ENCODE data around the gene SLC2A9. TPM values are rescaled to one million over a fixed set of nuclear protein-coding genes. Genes with fewer than 3 reads are reported as not detected.

Gene SLC2A9
- total RNA-seq, 1 experiment from 2014 or later = not detected

- in situ Hi-C loops (cut with HindIII; ENCODE audit: low sequenced_read_pairs) = no loop called here
- no peak for DNase-seq (ENCODE audit: low spot score)
Observed at GRCh38 chr4:10047967-10048366, 26.7 kb upstream of the SLC2A9 start.

- in situ Hi-C loops (cut with HindIII; ENCODE audit: low sequenced_read_pairs) = no loop called here
- DNase-seq (ENCODE audit: low spot score) = no peak
Observed at GRCh38 chr4:10046471-10046870, 25.2 kb upstream of the SLC2A9 start.

- no peak for DNase-seq (ENCODE audit: low spot score)
- in situ Hi-C loops (cut with HindIII; ENCODE audit: low sequenced_read_pairs) = no loop called here
Observed at GRCh38 chr4:10045481-10045880, 24.2 kb upstream of the SLC2A9 start.

GRCh38 chr4:10041036-10041435 lies 19.7 kb upstream of the SLC2A9 start:
- in situ Hi-C loops (cut with HindIII; ENCODE audit: low sequenced_read_pairs) = no loop called here
- no peak for DNase-seq (ENCODE audit: low spot score)

GRCh38 chr4:10040049-10040892 lies 19.0 kb upstream of the SLC2A9 start:
- in situ Hi-C loops (cut with HindIII; ENCODE audit: low sequenced_read_pairs) = no loop called here
- no peak for DNase-seq (ENCODE audit: low spot score)

- no peak for DNase-seq (ENCODE audit: low spot score)
- in situ Hi-C loops (cut with HindIII; ENCODE audit: low sequenced_read_pairs) = no loop called here
Observed at GRCh38 chr4:10036807-10037342, 15.6 kb upstream of the SLC2A9 start.

- no peak for DNase-seq (ENCODE audit: low spot score)
- in situ Hi-C loops (cut with HindIII; ENCODE audit: low sequenced_read_pairs) = no loop called here
Observed at GRCh38 chr4:10035130-10035529, 13.8 kb upstream of the SLC2A9 start.

GRCh38 chr4:10034612-10035104 lies 13.4 kb upstream of the SLC2A9 start:
- in situ Hi-C loops (cut with HindIII; ENCODE audit: low sequenced_read_pairs) = no loop called here
- no peak for DNase-seq (ENCODE audit: low spot score)

- in situ Hi-C loops (cut with HindIII; ENCODE audit: low sequenced_read_pairs) = no loop called here
- no peak for DNase-seq (ENCODE audit: low spot score)
Observed at GRCh38 chr4:10034136-10034535, 12.8 kb upstream of the SLC2A9 start.

- no peak for DNase-seq (ENCODE audit: low spot score)
- in situ Hi-C loops (cut with HindIII; ENCODE audit: low sequenced_read_pairs) = no loop called here
Observed at GRCh38 chr4:10033191-10033881, 12.0 kb upstream of the SLC2A9 start.

DNA sequence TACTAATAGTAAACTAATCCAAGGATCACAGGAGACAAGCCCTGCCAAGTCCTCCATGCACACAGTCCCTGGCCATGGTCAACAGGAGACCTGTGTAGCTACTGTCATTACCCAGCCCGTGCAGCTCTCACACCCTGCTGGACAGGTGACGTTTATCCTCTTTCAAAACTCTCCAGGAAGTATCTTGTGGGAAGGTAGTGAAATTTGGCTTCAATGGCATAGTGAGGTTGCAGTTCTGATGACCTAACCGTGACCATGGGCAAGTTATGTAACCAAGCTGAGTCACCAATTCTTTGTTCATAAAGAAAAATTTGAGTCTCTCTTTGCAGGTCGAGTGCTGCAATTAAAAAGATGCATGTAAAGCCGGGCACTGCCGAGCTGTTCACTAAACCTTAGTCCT lies 11.3 kb upstream of the SLC2A9 start:
- DNase-seq (ENCODE audit: low spot score) = no peak
- in situ Hi-C loops (cut with HindIII; ENCODE audit: low sequenced_read_pairs) = no loop called here

DNA sequence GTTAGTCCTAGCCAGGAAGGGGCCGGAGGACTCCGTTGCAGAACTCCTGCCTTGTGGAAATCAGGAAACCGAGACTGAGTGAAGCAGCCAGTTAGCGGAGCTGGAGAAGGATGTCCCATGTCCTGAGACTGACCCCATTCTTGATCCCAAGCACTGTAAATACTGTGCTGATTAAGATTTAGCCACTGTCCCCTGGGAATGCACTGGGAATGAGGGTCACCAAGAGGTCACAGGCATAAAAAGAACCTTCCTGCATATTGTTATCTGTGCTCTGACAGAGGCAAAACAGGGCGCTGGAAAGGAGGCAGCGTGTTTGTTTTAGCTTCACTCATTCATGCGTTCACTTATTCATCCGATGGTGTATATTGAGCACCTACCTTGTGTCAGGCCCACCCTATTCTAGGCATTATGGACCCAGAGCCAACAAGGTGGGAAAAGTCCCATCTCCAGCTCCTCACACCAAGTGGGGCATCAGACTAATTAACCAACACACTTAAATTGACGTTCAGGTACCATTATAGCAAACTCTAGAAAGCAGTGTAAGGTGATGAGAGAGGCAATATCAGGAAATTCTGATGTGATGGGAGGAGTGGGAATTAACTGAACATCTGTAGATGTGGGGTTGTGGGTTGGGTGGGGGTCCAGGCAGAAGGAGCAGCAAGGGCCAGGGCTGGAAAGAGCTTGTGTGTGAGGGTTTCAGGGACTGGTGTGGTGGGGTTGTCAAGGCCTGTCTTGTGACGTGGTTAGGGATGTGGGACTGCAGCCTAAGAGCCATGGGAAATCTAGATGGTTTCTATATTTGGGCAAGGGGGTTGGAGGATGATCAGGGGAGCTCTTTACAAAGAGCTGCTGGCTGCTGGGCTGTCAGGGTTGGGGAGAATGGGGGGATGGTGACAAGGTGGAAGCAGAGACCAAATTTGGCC lies 10.6 kb upstream of the SLC2A9 start:
- in situ Hi-C loops (cut with HindIII; ENCODE audit: low sequenced_read_pairs) = no loop called here
- DNase-seq (ENCODE audit: low spot score) = no peak

GRCh38 chr4:10030972-10031667 lies 9.8 kb upstream of the SLC2A9 start:
- in situ Hi-C loops (cut with HindIII; ENCODE audit: low sequenced_read_pairs) = no loop called here

GRCh38 chr4:10029403-10029802 lies 8.1 kb upstream of the SLC2A9 start:
- in situ Hi-C loops (cut with HindIII; ENCODE audit: low sequenced_read_pairs) = loop anchor here (10.0 kb wide), 1 partner anchor 95 kb away; no protein-coding TSS in a partner anchor
- DNase-seq (ENCODE audit: low spot score) = no peak

More at GRCh38 chr4:10030972-10031667, 9.8 kb upstream of the SLC2A9 start:
- DNase-seq (ENCODE audit: low spot score) = no peak

DNA sequence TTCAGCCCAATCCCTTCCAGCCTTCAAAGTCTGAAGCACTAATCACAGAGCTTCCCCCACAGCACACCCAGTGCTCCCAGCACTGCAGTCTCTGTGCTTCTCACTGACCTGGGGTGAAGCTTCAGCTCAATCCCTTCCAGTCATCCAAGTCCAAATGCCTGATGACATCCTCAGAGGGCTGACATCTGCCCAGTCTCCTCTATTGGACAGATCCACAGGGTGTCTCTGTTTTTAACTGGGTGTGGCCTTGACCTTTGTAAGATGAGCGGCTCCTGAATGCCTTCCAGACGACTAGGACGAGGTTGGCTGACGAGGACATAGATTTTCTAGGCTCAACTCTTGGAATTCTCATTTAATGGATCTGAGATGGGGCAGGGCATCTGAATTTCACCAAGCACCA lies 7.6 kb upstream of the SLC2A9 start:
- in situ Hi-C loops (cut with HindIII; ENCODE audit: low sequenced_read_pairs) = loop anchor here (10.0 kb wide), 1 partner anchor 96 kb away; no protein-coding TSS in a partner anchor
- DNase-seq (ENCODE audit: low spot score) = no peak

GRCh38 chr4:10026485-10026884 lies 5.2 kb upstream of the SLC2A9 start:
- DNase-seq (ENCODE audit: low spot score) = no peak
- in situ Hi-C loops (cut with HindIII; ENCODE audit: low sequenced_read_pairs) = loop anchor here (10.0 kb wide), 1 partner anchor 98 kb away; no protein-coding TSS in a partner anchor

DNA sequence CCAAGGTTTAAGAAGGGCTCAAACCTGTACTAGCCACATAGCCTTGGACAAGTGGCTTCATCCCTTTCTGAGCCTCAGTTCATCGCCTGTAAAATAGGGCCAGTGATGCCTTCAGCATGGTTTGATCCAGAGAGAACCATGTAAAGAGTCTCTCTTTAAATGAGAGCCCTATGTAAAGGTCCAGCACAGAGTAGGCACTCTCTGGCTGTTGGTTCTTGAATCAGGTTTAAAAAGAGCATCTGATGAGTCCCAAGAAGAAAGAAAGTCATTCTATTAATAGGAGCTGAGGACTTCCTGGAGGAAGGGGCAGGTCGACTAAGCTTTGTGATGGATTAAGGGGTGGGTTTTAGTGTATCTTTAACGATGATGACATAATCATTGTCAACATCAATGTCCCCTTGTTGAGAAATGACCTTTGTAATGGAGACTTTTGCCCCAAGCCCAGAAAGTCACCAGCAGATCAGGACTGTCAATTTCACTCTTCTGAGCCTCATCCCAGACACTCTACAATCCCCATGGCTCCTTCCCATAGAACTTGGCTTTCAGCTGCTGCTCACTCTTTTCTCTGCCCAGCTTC lies 4.0 kb upstream of the SLC2A9 start:
- DNase-seq (ENCODE audit: low spot score) = no peak
- in situ Hi-C loops (cut with HindIII; ENCODE audit: low sequenced_read_pairs) = loop anchor here (10.0 kb wide), 1 partner anchor 99 kb away; no protein-coding TSS in a partner anchor

DNA sequence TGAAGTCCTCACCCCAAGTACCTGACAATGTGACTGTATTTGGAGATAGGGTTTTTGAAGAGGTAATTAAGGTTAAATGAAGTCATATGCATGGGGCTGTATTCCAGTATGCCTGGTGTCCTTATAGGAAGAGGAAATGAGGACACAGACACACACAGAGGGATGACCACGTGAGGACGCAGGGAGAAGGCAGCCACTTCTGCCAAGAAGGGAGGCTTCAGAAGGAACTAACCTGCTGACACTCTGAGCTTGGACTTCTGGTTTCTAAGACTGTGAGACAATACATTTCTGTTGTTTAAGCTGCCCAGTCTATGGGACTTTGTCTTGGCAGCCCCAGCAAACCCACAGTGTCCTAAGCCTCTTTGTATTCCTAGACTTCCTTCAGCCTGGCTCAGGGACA lies 3.0 kb upstream of the SLC2A9 start:
- DNase-seq (ENCODE audit: low spot score) = no peak
- in situ Hi-C loops (cut with HindIII; ENCODE audit: low sequenced_read_pairs) = loop anchor here (10.0 kb wide), 1 partner anchor 100 kb away; no protein-coding TSS in a partner anchor

Measured in G401 (cell line).